GM12878 (cell line): Measurements from ENCODE around the gene EPHA1. TPM values are rescaled to one million over a fixed set of nuclear protein-coding genes. Genes with fewer than 3 reads are reported as not detected.

Experiments used
- ATAC-seq: fragments of 200-7000 bp; cut with Tn5 transposase; 3 replicates; pipeline ENCODE4 v1.9.1; 2020; ENCODE audit warnings: mild to moderate bottlenecking, moderate library complexity
- BruUV-seq: library from RNA; stranded (reverse); fragments of 400-500 nt; replicated peaks from 2 replicates; lab custom pipeline; 2021; lab: Mats Ljungman, UMichigan
- CTCF ChIA-PET: fragments of 300-600 bp; sonication (Branson Sonifier 250); formaldehyde crosslinking; extraction: SDS; loops from one replicate; lab custom pipeline; 2021; ENCODE audit warnings: inconsistent platforms; lab: Yijun Ruan, JAX
- POLR2A ChIA-PET: fragments of 350-600 bp; formaldehyde crosslinking; extraction: SDS; loops from one replicate; lab custom pipeline; 2021; ENCODE audit warnings: inconsistent platforms; lab: Charles Lee
- RAD21 ChIA-PET: fragments of 300-600 bp; sonication (Branson Sonifier 250); formaldehyde crosslinking; loops from one replicate; lab custom pipeline; 2023; ENCODE audit warnings: antibody characterized with exemption; ENCODE audit not compliant: unreplicated experiment; lab: Charles Lee
- SMC1A ChIA-PET: fragments of 300-600 bp; sonication (Branson Sonifier 250); formaldehyde crosslinking; loops from one replicate; lab custom pipeline; 2023; ENCODE audit not compliant: unreplicated experiment, uncharacterized antibody; lab: Charles Lee
- DNase-seq: peaks from one replicate; pipeline ENCODE4 v3.0.0-alpha.2; 2011; ENCODE audit warnings: low read depth, low spot score
- FAIRE-seq: peaks from 3 replicates; lab custom pipeline; 2011; peaks lifted over from hg19 to GRCh38; lab: Jason Lieb, UNC
- H2AFZ ChIP-seq: 2 replicates; pipeline ENCODE4 v1.6.0; 2011; ENCODE audit warnings: low read depth, low read length, control low read depth; ENCODE audit not compliant: control insufficient read depth
- H3K27ac ChIP-seq: 2 replicates; pipeline ENCODE4 v1.5.1; 2011; ENCODE audit warnings: control low read depth; ENCODE audit not compliant: control insufficient read depth, insufficient read depth
- H3K27me3 ChIP-seq, 2 experiments: replicated peaks in 1 of 2; 2 replicates each; pipeline versions ENCODE4 v1.6.0 to v1.6.1; 2011; ENCODE audit warnings: low read length in 1 of 2; ENCODE audit not compliant: control insufficient read depth in 2 of 2, insufficient read depth in 2 of 2
- H3K36me3 ChIP-seq, 2 experiments: 2 replicates each; pipeline ENCODE4 v1.5.1; 2011; ENCODE audit warnings: low read length in 1 of 2; ENCODE audit not compliant: control insufficient read depth in 2 of 2, insufficient read depth in 2 of 2
- H3K4me1 ChIP-seq: 2 replicates; pipeline ENCODE4 v1.6.1; 2011; ENCODE audit warnings: mild to moderate bottlenecking, low read length, moderate library complexity, mixed read lengths; ENCODE audit not compliant: control insufficient read depth, insufficient read depth
- H3K4me2 ChIP-seq: 2 replicates; pipeline ENCODE4 v1.6.0; 2011; ENCODE audit warnings: control low read depth; ENCODE audit not compliant: control insufficient read depth, insufficient read depth
- H3K4me3 ChIP-seq: fragments of 200-600 bp; sonication (generic); 2 replicates; pipeline ENCODE4 v1.5.1; 2016
- H3K79me2 ChIP-seq: 2 replicates; pipeline ENCODE4 v1.6.0; 2011; ENCODE audit warnings: low read length; ENCODE audit not compliant: control insufficient read depth, insufficient read depth
- H3K9ac ChIP-seq: 2 replicates; pipeline ENCODE4 v1.8.0; 2011; ENCODE audit warnings: low read length, control low read depth, mixed read lengths; ENCODE audit not compliant: control insufficient read depth, insufficient read depth
- H3K9me3 ChIP-seq: replicated peaks from 3 replicates; pipeline ENCODE4 v1.5.1; 2011; ENCODE audit warnings: mild to moderate bottlenecking, low read length; ENCODE audit not compliant: control insufficient read depth, insufficient read depth
- H4K20me1 ChIP-seq: 2 replicates; pipeline ENCODE4 v1.6.0; 2011; ENCODE audit not compliant: control insufficient read depth, insufficient read depth
- CBFB ChIP-seq: IDR thresholded peaks from 2 replicates; pipeline ENCODE4 v1.6.1; 2016; ENCODE audit warnings: antibody characterized with exemption, low read depth
- ESRRA ChIP-seq: IDR thresholded peaks from 2 replicates; pipeline ENCODE4 v1.6.1; 2012; ENCODE audit warnings: mild to moderate bottlenecking, low read length, improper control_type of control experiment
- EZH2 ChIP-seq: IDR thresholded peaks from 2 replicates; pipeline ENCODE4 v1.6.1; 2012; ENCODE audit warnings: low read depth, mild to moderate bottlenecking, control low read depth, inconsistent platforms, low read length, borderline replicate concordance; ENCODE audit not compliant: control insufficient read depth
- HDAC2 ChIP-seq: fragments of 200-600 bp; sonication (generic); IDR thresholded peaks from 2 replicates; pipeline ENCODE4 v1.6.1; 2017
- HSF1 ChIP-seq: fragments of 150-350 bp; IDR thresholded peaks from 2 replicates; pipeline ENCODE4 v1.6.1; 2014; ENCODE audit warnings: mild to moderate bottlenecking, low read depth, low read length
- JUNB ChIP-seq: IDR thresholded peaks from 2 replicates; pipeline ENCODE4 v1.6.1; 2016; ENCODE audit warnings: antibody characterized with exemption, mild to moderate bottlenecking
- MEF2A ChIP-seq: IDR thresholded peaks from 2 replicates; pipeline ENCODE4 v1.6.1; 2011; ENCODE audit warnings: low read depth, mild to moderate bottlenecking, low read length, moderate library complexity; ENCODE audit not compliant: insufficient read depth
- MXI1 ChIP-seq: fragments of 150-350 bp; IDR thresholded peaks from 2 replicates; pipeline ENCODE4 v1.6.1; 2011; ENCODE audit warnings: low read depth, mild to moderate bottlenecking, inconsistent platforms, low read length, improper control_type of control experiment
- POLR2A ChIP-seq: IDR thresholded peaks from 2 replicates; pipeline ENCODE4 v1.6.1; 2011; ENCODE audit warnings: low read depth, mild to moderate bottlenecking, low read length
- RBBP5 ChIP-seq: fragments of 200-600 bp; sonication (generic); conservative IDR thresholded peaks from 2 replicates; pipeline ENCODE4 v1.6.1; 2016
- SREBF2 ChIP-seq: IDR thresholded peaks from 2 replicates; pipeline ENCODE4 v1.6.1; 2012; ENCODE audit warnings: mild to moderate bottlenecking, low read length
- ZBED1 ChIP-seq: IDR thresholded peaks from 2 replicates; pipeline ENCODE4 v1.6.1; 2016; ENCODE audit warnings: borderline replicate concordance
- ZNF24 ChIP-seq: fragments of 450-650 bp; IDR thresholded peaks from 2 replicates; pipeline ENCODE4 v1.6.1; 2017; ENCODE audit warnings: antibody characterized with exemption, mild to moderate bottlenecking
- WGBS: methylation state at CpG from one replicate; pipeline ENCODE4 v1.1.6; 2016; ENCODE audit warnings: low lambda C conversion rate; ENCODE audit not compliant: insufficient replicate concordance, insufficient coverage; ENCODE audit errors: missing lambda C conversion rate; 5-methylcytosine and 5-hydroxymethylcytosine counted together
- in situ Hi-C: fragments of 300-500 bp; cut with MboI; formaldehyde crosslinking; loops from 9 replicates; pipeline ENCODE4 v1.14.3; 2018; ENCODE audit warnings: mixed read lengths
- intact Hi-C: fragments of 100-400 bp; cut with micrococcal nuclease; formaldehyde crosslinking; loops from one replicate; pipeline ENCODE4 v1.14.2; 2022; ENCODE audit not compliant: unreplicated experiment
- microRNA-seq: library from miRNA; unstranded; fragments of <30 nt; microRNA quantifications from one replicate; pipeline ENCODE4, GENCODE V29; 2018
- polyA plus RNA-seq, 11 experiments: library from polyadenylated mRNA; depleted of rRNA in 4 of 11; unstranded in 6 of 11; stranded (reverse) in 5 of 11; fragments of >200 nt; fragmentation: Nextera tagmentation in 4 of 11; fragmentation: Illumina TruSeq in 1 of 11; extraction: Ambion mirVana in 4 of 11; extraction: Trizol in 1 of 11; gene quantifications; 1 replicate in 1 of 11; 2 replicates in 10 of 11; pipeline versions ENCODE4 v1.2.1 to v1.2.3, GENCODE V29; 2011 to 2016; ENCODE audit warnings: inconsistent platforms in 2 of 11, missing spikeins in 2 of 11, low read depth in 1 of 11
- small RNA-seq: library from RNA; depleted of rRNA; stranded (forward); fragments of <200 nt; gene quantifications from one replicate; pipeline ENCODE3, GENCODE V24; 2014
- total RNA-seq, 4 experiments: library from RNA; depleted of rRNA in 3 of 4; stranded (reverse); fragments of >200 nt in 3 of 4; fragmentation: Illumina TruSeq in 1 of 4; extraction: Trizol in 1 of 4; gene quantifications; 2 replicates each; pipeline versions ENCODE4 v1.2.1 to v1.2.3, GENCODE V29; 2013 to 2021

EPHA1 gene
- total and polyA plus RNA-seq, 10 of the 15 experiments (the other 5 are each of a cell fraction or from before 2014, with no cell fraction given) = 0.11 to 0.35 (median 0.24) TPM; not detected in 6

- no peaks in the 10 kb centered on the region for H3K9me3 ChIP-seq
- no peak overlapping the region for H3K9ac ChIP-seq
- in situ Hi-C loops = no loop called here
- H3K4me1 ChIP-seq = no peaks in the 10 kb centered on the region
- H2AFZ ChIP-seq = no peak overlapping the region
- intact Hi-C loops = no loop called here
- H4K20me1 ChIP-seq = no peaks in the 10 kb centered on the region
- ATAC-seq = no peak
- H3K27me3 ChIP-seq = peaks cover 0 to 7% of the 10 kb centered on the region in 2 experiments; a peak in 3 of 4 replicates
- DNase-seq = no peak
- no peak for FAIRE-seq
- H3K79me2 ChIP-seq = no peaks in the 10 kb centered on the region
- BruUV-seq = no TSS peak
- SMC1A ChIA-PET = interaction anchor here (0.6 to 0.8 kb wide), 2 partner anchors 101 to 329 kb away, joined by 3 read pairs; no protein-coding TSS in a partner anchor
- POLR2A ChIA-PET = no interaction called here
- CTCF ChIA-PET = interaction anchor here (0.6 kb wide), 1 partner anchor 75 kb away, joined by 3 read pairs; no protein-coding TSS in a partner anchor
- no peak overlapping the region for H3K4me2 ChIP-seq
- no peak overlapping the region for H3K27ac ChIP-seq
- no peak overlapping the region for H3K4me3 ChIP-seq
- no peak for TF ChIP-seq MEF2A
- no peak for TF ChIP-seq SREBF2
- no peak for TF ChIP-seq HSF1
- no peak for TF ChIP-seq POLR2A
- no peak for TF ChIP-seq ZBED1
- no peak for TF ChIP-seq ZNF24
- no peak for TF ChIP-seq JUNB
- no peak for TF ChIP-seq HDAC2
- no peak for TF ChIP-seq CBFB
- TF ChIP-seq RBBP5 = no peak
- TF ChIP-seq MXI1 = no peak
- TF ChIP-seq ESRRA = no peak
- TF ChIP-seq EZH2 = no peak
- RAD21 ChIA-PET = no interaction called here
- WGBS = 60% methylated on average over 8 of the region's 8 CpGs
- H3K36me3 ChIP-seq = no peaks in the 10 kb centered on the region
Observed at GRCh38 chr7:143341842-143342241, 66.8 kb downstream of the EPHA1 start.

Small RNA genes lying within 50 kb of the gene (microRNA-seq; reads per million reads assigned to microRNA genes)
- gene MIR6892 = not detected

Small RNA genes lying within 50 kb of the gene (small RNA-seq; reads per million reads assigned to genes)
- gene MIR6892 = 0.12 reads per million

Other genes starting within 250 kb of the EPHA1 start
Only the 7 nearest of the 12 such genes appear.
- gene TMEM139, start 123.9 kb downstream of the EPHA1 start, total RNA-seq (2014; rRNA removed) = not detected in 2 replicates
- gene TMEM139, start 123.9 kb downstream of the EPHA1 start, total RNA-seq (2014; rRNA removed; fragmentation: Illumina TruSeq; extraction: Trizol) = 0.31 TPM in 1 of 2 replicates, not detected in the other
- not detected in 2 replicates for gene TMEM139, start 123.9 kb downstream of the EPHA1 start, total RNA-seq (2021)
- not detected in 2 replicates for gene TMEM139, start 123.9 kb downstream of the EPHA1 start, polyA plus RNA-seq (2011; rRNA removed)
- not detected in 2 replicates for gene TMEM139, start 123.9 kb downstream of the EPHA1 start, polyA plus RNA-seq (2014; fragmentation: Illumina TruSeq; extraction: Trizol)
- gene TMEM139, start 123.9 kb downstream of the EPHA1 start, polyA plus RNA-seq (2014; fragmentation: Nextera tagmentation; extraction: Ambion mirVana) = not detected
- gene TMEM139, start 123.9 kb downstream of the EPHA1 start, polyA plus RNA-seq (2014; rRNA removed) = not detected in 2 replicates
- not detected for gene TMEM139, start 123.9 kb downstream of the EPHA1 start, polyA plus RNA-seq (2016; fragmentation: Nextera tagmentation; extraction: Ambion mirVana)
- 20.2 and 20.9 TPM in 2 replicates for gene CASP2, start 120.5 kb downstream of the EPHA1 start, total RNA-seq (2014; rRNA removed)
- gene CASP2, start 120.5 kb downstream of the EPHA1 start, total RNA-seq (2014; rRNA removed; fragmentation: Illumina TruSeq; extraction: Trizol) = 14.1 and 14.2 TPM in 2 replicates
- gene CASP2, start 120.5 kb downstream of the EPHA1 start, total RNA-seq (2021) = 56.1 and 60.4 TPM in 2 replicates
- gene CASP2, start 120.5 kb downstream of the EPHA1 start, polyA plus RNA-seq (2011; rRNA removed) = 19.6 and 33.5 TPM in 2 replicates
- 35.9 and 36.1 TPM in 2 replicates for gene CASP2, start 120.5 kb downstream of the EPHA1 start, polyA plus RNA-seq (2014; fragmentation: Illumina TruSeq; extraction: Trizol)
- gene CASP2, start 120.5 kb downstream of the EPHA1 start, polyA plus RNA-seq (2014; fragmentation: Nextera tagmentation; extraction: Ambion mirVana) = 10 to 100 TPM; 12.1 to 17.4 TPM
- 21.0 and 22.3 TPM in 2 replicates for gene CASP2, start 120.5 kb downstream of the EPHA1 start, polyA plus RNA-seq (2014; rRNA removed)
- gene CASP2, start 120.5 kb downstream of the EPHA1 start, polyA plus RNA-seq (2016; fragmentation: Nextera tagmentation; extraction: Ambion mirVana) = 10 to 100 TPM; 30.1 to 34.1 TPM
- not detected in 2 replicates for gene CLCN1, start 92.7 kb downstream of the EPHA1 start, total RNA-seq (2014; rRNA removed)
- gene CLCN1, start 92.7 kb downstream of the EPHA1 start, total RNA-seq (2014; rRNA removed; fragmentation: Illumina TruSeq; extraction: Trizol) = not detected in 2 replicates
- not detected in 2 replicates for gene CLCN1, start 92.7 kb downstream of the EPHA1 start, total RNA-seq (2021)
- not detected in 2 replicates for gene CLCN1, start 92.7 kb downstream of the EPHA1 start, polyA plus RNA-seq (2011; rRNA removed)
- gene CLCN1, start 92.7 kb downstream of the EPHA1 start, polyA plus RNA-seq (2014; fragmentation: Illumina TruSeq; extraction: Trizol) = not detected in 2 replicates
- gene CLCN1, start 92.7 kb downstream of the EPHA1 start, polyA plus RNA-seq (2014; fragmentation: Nextera tagmentation; extraction: Ambion mirVana) = not detected
- 0.04 TPM in 1 of 2 replicates, not detected in the other for gene CLCN1, start 92.7 kb downstream of the EPHA1 start, polyA plus RNA-seq (2014; rRNA removed)
- gene CLCN1, start 92.7 kb downstream of the EPHA1 start, polyA plus RNA-seq (2016; fragmentation: Nextera tagmentation; extraction: Ambion mirVana) = under 1 TPM in 1 of 2 experiments, not detected in 1; 0.30 TPM
- not detected in 2 replicates for gene FAM131B, start 46.1 kb downstream of the EPHA1 start, total RNA-seq (2014; rRNA removed)
- gene FAM131B, start 46.1 kb downstream of the EPHA1 start, total RNA-seq (2014; rRNA removed; fragmentation: Illumina TruSeq; extraction: Trizol) = not detected in 2 replicates
- gene FAM131B, start 46.1 kb downstream of the EPHA1 start, total RNA-seq (2021) = 0.05 and 0.13 TPM in 2 replicates
- gene FAM131B, start 46.1 kb downstream of the EPHA1 start, polyA plus RNA-seq (2011; rRNA removed) = 0.03 TPM in 1 of 2 replicates, not detected in the other
- gene FAM131B, start 46.1 kb downstream of the EPHA1 start, polyA plus RNA-seq (2014; fragmentation: Illumina TruSeq; extraction: Trizol) = not detected in 2 replicates
- gene FAM131B, start 46.1 kb downstream of the EPHA1 start, polyA plus RNA-seq (2014; fragmentation: Nextera tagmentation; extraction: Ambion mirVana) = not detected
- not detected in 2 replicates for gene FAM131B, start 46.1 kb downstream of the EPHA1 start, polyA plus RNA-seq (2014; rRNA removed)
- gene FAM131B, start 46.1 kb downstream of the EPHA1 start, polyA plus RNA-seq (2016; fragmentation: Nextera tagmentation; extraction: Ambion mirVana) = not detected
- 16.5 and 23.2 TPM in 2 replicates for gene ZYX, start 27.5 kb downstream of the EPHA1 start, total RNA-seq (2014; rRNA removed)
- gene ZYX, start 27.5 kb downstream of the EPHA1 start, total RNA-seq (2014; rRNA removed; fragmentation: Illumina TruSeq; extraction: Trizol) = 11.8 and 16.6 TPM in 2 replicates
- gene ZYX, start 27.5 kb downstream of the EPHA1 start, total RNA-seq (2021) = 90.5 and 100 TPM in 2 replicates
- gene ZYX, start 27.5 kb downstream of the EPHA1 start, polyA plus RNA-seq (2011; rRNA removed) = 2.4 and 4.5 TPM in 2 replicates
- gene ZYX, start 27.5 kb downstream of the EPHA1 start, polyA plus RNA-seq (2014; fragmentation: Illumina TruSeq; extraction: Trizol) = 28.2 and 44.0 TPM in 2 replicates
- 1 to 10 TPM; 2.1 to 4.0 TPM for gene ZYX, start 27.5 kb downstream of the EPHA1 start, polyA plus RNA-seq (2014; fragmentation: Nextera tagmentation; extraction: Ambion mirVana)
- 32.0 and 47.3 TPM in 2 replicates for gene ZYX, start 27.5 kb downstream of the EPHA1 start, polyA plus RNA-seq (2014; rRNA removed)
- 10 to 100 TPM; 66.5 to 82.3 TPM for gene ZYX, start 27.5 kb downstream of the EPHA1 start, polyA plus RNA-seq (2016; fragmentation: Nextera tagmentation; extraction: Ambion mirVana)
- not detected in 2 replicates for gene TAS2R60, start 34.6 kb upstream of the EPHA1 start, total RNA-seq (2014; rRNA removed)
- not detected in 2 replicates for gene TAS2R60, start 34.6 kb upstream of the EPHA1 start, total RNA-seq (2014; rRNA removed; fragmentation: Illumina TruSeq; extraction: Trizol)
- not detected in 2 replicates for gene TAS2R60, start 34.6 kb upstream of the EPHA1 start, total RNA-seq (2021)
- gene TAS2R60, start 34.6 kb upstream of the EPHA1 start, polyA plus RNA-seq (2011; rRNA removed) = not detected in 2 replicates
- not detected in 2 replicates for gene TAS2R60, start 34.6 kb upstream of the EPHA1 start, polyA plus RNA-seq (2014; fragmentation: Illumina TruSeq; extraction: Trizol)
- gene TAS2R60, start 34.6 kb upstream of the EPHA1 start, polyA plus RNA-seq (2014; fragmentation: Nextera tagmentation; extraction: Ambion mirVana) = not detected
- gene TAS2R60, start 34.6 kb upstream of the EPHA1 start, polyA plus RNA-seq (2014; rRNA removed) = not detected in 2 replicates
- not detected for gene TAS2R60, start 34.6 kb upstream of the EPHA1 start, polyA plus RNA-seq (2016; fragmentation: Nextera tagmentation; extraction: Ambion mirVana)
- not detected in 2 replicates for gene TAS2R41, start 69.0 kb upstream of the EPHA1 start, total RNA-seq (2014; rRNA removed)
- not detected in 2 replicates for gene TAS2R41, start 69.0 kb upstream of the EPHA1 start, total RNA-seq (2014; rRNA removed; fragmentation: Illumina TruSeq; extraction: Trizol)
- gene TAS2R41, start 69.0 kb upstream of the EPHA1 start, total RNA-seq (2021) = not detected in 2 replicates
- not detected in 2 replicates for gene TAS2R41, start 69.0 kb upstream of the EPHA1 start, polyA plus RNA-seq (2011; rRNA removed)
- not detected in 2 replicates for gene TAS2R41, start 69.0 kb upstream of the EPHA1 start, polyA plus RNA-seq (2014; fragmentation: Illumina TruSeq; extraction: Trizol)
- gene TAS2R41, start 69.0 kb upstream of the EPHA1 start, polyA plus RNA-seq (2014; fragmentation: Nextera tagmentation; extraction: Ambion mirVana) = not detected
- not detected in 2 replicates for gene TAS2R41, start 69.0 kb upstream of the EPHA1 start, polyA plus RNA-seq (2014; rRNA removed)
- gene TAS2R41, start 69.0 kb upstream of the EPHA1 start, polyA plus RNA-seq (2016; fragmentation: Nextera tagmentation; extraction: Ambion mirVana) = not detected